ENCODE results near the gene BASP1.

DNA sequence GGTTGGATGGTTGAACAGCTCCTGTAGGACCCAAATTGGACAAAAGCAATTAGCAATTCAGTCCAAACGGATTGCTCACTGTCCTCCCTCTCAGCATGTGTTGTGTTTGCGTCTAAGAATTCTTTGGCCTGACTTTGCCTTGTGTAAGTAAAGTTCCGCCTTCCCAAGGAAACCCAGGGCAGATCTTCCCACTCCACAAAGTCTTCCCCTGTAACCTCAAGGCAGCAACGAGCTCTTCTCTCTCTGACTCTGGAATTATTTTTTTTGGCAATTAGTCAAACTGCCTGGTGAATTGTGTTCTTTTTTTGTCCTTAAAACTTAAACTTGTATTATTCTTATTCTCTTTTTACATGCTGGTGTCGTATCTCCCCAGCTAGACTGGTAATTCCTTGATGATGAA, 20.7 kb upstream of the BASP1 start:
- TF ChIP-seq, protein P1, sequence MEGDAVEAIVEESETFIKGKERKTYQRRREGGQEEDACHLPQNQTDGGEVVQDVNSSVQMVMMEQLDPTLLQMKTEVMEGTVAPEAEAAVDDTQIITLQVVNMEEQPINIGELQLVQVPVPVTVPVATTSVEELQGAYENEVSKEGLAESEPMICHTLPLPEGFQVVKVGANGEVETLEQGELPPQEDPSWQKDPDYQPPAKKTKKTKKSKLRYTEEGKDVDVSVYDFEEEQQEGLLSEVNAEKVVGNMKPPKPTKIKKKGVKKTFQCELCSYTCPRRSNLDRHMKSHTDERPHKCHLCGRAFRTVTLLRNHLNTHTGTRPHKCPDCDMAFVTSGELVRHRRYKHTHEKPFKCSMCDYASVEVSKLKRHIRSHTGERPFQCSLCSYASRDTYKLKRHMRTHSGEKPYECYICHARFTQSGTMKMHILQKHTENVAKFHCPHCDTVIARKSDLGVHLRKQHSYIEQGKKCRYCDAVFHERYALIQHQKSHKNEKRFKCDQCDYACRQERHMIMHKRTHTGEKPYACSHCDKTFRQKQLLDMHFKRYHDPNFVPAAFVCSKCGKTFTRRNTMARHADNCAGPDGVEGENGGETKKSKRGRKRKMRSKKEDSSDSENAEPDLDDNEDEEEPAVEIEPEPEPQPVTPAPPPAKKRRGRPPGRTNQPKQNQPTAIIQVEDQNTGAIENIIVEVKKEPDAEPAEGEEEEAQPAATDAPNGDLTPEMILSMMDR (IDR thresholded peaks at IDR 0.05): no peak
- TF ChIP-seq POLR2A (IDR thresholded peaks at IDR 0.05): no peak
